HEK293T (cell line): ENCODE data around the gene TMC3.

Source experiments
- ARNT ChIP-seq: fragments of 450-650 bp; IDR thresholded peaks from 2 replicates; pipeline ENCODE4 v1.6.1; 2017; ENCODE audit warnings: mild to moderate bottlenecking
- CTBP1 ChIP-seq: fragments of 450-650 bp; IDR thresholded peaks from 2 replicates; pipeline ENCODE4 v1.6.1; 2016; ENCODE audit warnings: borderline replicate concordance
- ELF4 ChIP-seq: fragments of 450-650 bp; IDR thresholded peaks from 2 replicates; pipeline ENCODE4 v1.6.1; 2017; ENCODE audit warnings: antibody characterized with exemption
- FOXK2 ChIP-seq: fragments of 450-650 bp; IDR thresholded peaks from 2 replicates; pipeline ENCODE4 v1.6.1; 2016; ENCODE audit warnings: mild to moderate bottlenecking
- FOXM1 ChIP-seq: fragments of 450-650 bp; IDR thresholded peaks from 2 replicates; pipeline ENCODE4 v1.6.1; 2017; ENCODE audit warnings: mild to moderate bottlenecking, borderline replicate concordance
- L3MBTL2 ChIP-seq: fragments of 450-650 bp; conservative IDR thresholded peaks from 2 replicates; pipeline ENCODE4 v1.6.1; 2016; ENCODE audit warnings: mild to moderate bottlenecking
- NFRKB ChIP-seq: fragments of 450-650 bp; IDR thresholded peaks from 2 replicates; pipeline ENCODE4 v1.6.1; 2016; ENCODE audit warnings: mild to moderate bottlenecking, moderate library complexity
- SP1 ChIP-seq: fragments of 450-650 bp; IDR thresholded peaks from 2 replicates; pipeline ENCODE4 v1.6.1; 2017
- SUZ12 ChIP-seq: fragments of 450-650 bp; IDR thresholded peaks from 2 replicates; pipeline ENCODE4 v1.6.1; 2016; ENCODE audit warnings: mild to moderate bottlenecking
- TARDBP ChIP-seq: fragments of 450-650 bp; IDR thresholded peaks from 2 replicates; pipeline ENCODE4 v1.6.1; 2016

- TF ChIP-seq TARDBP (no peak), FOXK2 (no peak), SP1 (no peak), ELF4 (no peak), FOXM1 (no peak), SUZ12 (no peak), NFRKB (no peak), ARNT (no peak), L3MBTL2 (no peak), CTBP1 (no peak)
Measured at GRCh38 chr15:81281456-81281735, 92.6 kb downstream of the TMC3 start.
